ENCODE measurements around the gene DNAJB6.

Gene DNAJB6

DNA sequence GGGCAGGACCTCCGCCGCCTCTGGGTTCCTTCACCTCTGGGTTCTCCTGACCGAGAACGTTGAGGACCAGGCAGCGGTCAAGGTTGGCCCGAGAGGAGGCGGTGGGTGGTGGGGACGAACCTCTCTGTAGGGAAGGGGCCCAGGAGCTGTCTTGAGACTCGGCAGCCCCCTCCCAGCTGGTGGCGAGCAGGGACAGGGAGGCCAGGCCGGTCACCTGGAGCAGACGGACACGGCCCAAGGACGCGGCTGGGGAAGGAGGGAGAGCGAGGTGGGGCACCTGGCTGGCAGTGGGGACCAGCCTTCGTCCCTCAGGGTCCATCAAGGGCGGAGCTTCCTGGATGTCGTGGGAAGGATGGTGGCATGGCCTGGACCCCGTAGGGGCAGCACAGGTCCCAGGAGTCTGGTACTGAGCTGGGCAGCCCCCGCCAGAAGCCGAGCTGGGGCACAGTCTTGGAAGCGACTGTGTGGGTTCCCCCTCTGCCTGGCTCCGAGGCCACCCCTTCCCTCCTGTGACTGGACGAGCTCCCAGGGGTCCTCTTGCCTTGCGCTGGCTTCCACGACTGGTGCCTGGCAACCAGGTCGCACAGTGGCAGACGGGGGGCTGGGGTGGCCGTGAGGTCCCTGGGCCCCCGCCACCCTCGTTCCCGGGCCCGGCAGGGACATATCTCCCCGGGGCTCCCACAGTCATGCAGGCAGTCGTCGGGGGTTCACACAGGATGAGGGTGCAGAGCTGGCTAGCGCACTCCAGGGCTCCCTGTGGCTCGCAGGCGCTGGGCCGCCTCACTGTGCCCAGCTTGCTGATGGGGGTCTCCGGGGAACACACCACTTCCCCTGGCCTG, 89.9 kb downstream of the DNAJB6 start:
- Histone ChIP-seq H4K8ac (ENCODE audit: low read depth, low read length) (no peak overlapping the region), H3K9ac (ENCODE audit: low read depth, low read length, poor library complexity) (no peak overlapping the region), H3K27me3 (ENCODE audit: control insufficient read depth in 3 of 3, insufficient read depth in 3 of 3, low read depth in 1 of 3, low read length in 3 of 3) (no peaks in the 10 kb centered on the region), H2BK5ac (ENCODE audit: low read length) (peak overlapping the region; percentile 75), H3K14ac (ENCODE audit: low read length) (no peak overlapping the region), H3K4me2 (ENCODE audit: insufficient read depth, low read length, poor library complexity, severe bottlenecking) (no peak overlapping the region), H3K79me1 (ENCODE audit: low read depth, low read length) (no peaks in the 10 kb centered on the region), H3K18ac (ENCODE audit: low read length) (peak overlapping the region; percentile 80), H3K4me3 (ENCODE audit: low read length in 2 of 2) (no peak overlapping the region), H3K36me3 (replicated peaks in 1 of 2; ENCODE audit: control insufficient read depth in 2 of 2, insufficient read depth in 2 of 2, low read length in 2 of 2) (peaks cover 2 to 3% of the 10 kb centered on the region in 2 donors), H3K4ac (ENCODE audit: low read length) (no peak overlapping the region), H2AFZ (ENCODE audit: low read length) (no peak overlapping the region), H2AK5ac (ENCODE audit: low read depth, low read length) (peak overlapping the region; percentile 37), H3K23ac (ENCODE audit: low read depth, low read length, poor library complexity) (peak overlapping the region; percentile 80), H3K27ac (replicated peaks; ENCODE audit: low read length) (no peak overlapping the region), H2BK15ac (ENCODE audit: low read length) (peak overlapping the region; percentile 85), H3K9me3 (replicated peaks in 1 of 2; ENCODE audit: control insufficient read depth in 2 of 2, insufficient read depth in 1 of 2, low read depth in 1 of 2, low read length in 2 of 2) (no peaks in the 10 kb centered on the region), H2BK120ac (ENCODE audit: low read depth, low read length) (no peak overlapping the region), H3K4me1 (ENCODE audit: control insufficient read depth in 2 of 2, insufficient read depth in 1 of 2, low read depth in 1 of 2, low read length in 2 of 2) (peaks cover 0 to 6% of the 10 kb centered on the region in 2 donors), H2BK12ac (ENCODE audit: low read length) (peak overlapping the region; percentile 16), H4K91ac (ENCODE audit: low read depth, low read length, poor library complexity) (peak overlapping the region; percentile 64)
- no peak for DNase-seq (ENCODE audit: low spot score)
- WGBS, 2 donors (ENCODE audit: extremely low coverage in 2 of 2, insufficient read length in 2 of 2, insufficient replicate concordance in 1 of 2), result no CpG with 5 or more reads among the region's 42 CpGs

DNA sequence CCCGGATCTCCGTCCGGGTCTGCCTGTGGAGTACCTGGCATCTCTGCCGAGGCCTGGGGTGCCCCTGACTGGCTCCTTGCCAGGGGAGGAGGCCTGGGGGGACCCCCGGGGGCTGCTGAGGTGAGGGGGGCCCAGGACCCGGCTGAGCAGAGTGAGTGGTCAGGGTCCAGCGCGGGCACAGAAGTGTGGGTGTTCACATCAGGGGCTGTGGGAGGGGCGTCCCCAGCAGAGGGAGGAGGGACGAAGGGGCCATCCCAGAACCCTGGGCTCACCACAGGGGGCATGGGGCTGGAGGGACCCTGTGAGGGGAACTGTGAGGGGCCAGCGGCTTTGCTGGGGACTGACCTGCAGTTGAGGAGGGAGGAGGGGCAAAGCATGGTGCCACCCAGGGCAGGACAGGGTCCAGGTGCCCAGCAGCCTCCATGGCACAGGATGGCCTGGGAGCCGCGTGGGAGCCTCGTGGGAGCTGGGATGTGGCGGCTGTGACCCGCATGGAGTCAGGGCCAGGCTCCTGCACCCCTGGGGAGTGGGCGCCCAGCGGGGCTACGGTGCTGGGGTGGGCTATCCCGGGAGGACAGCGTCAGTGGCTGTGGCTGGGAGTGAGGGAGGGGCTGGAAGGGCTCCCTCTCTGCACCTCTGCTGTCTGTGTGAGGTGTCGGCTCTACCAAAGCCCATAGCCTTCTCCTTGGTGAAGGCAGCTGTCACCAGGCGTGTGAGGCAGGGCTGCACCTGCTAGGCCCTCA, 91.2 kb downstream of the DNAJB6 start:
- Histone ChIP-seq H3K36me3 (replicated peaks in 1 of 2; ENCODE audit: control insufficient read depth in 2 of 2, insufficient read depth in 2 of 2, low read length in 2 of 2) (no peaks in the 10 kb centered on the region), H3K79me1 (ENCODE audit: low read depth, low read length) (no peaks in the 10 kb centered on the region), H3K9ac (ENCODE audit: low read depth, low read length, poor library complexity) (no peak overlapping the region), H3K4me3 (ENCODE audit: low read length in 2 of 2) (no peak overlapping the region), H2AK5ac (ENCODE audit: low read depth, low read length) (peak overlapping the region; percentile 94), H3K4me1 (ENCODE audit: control insufficient read depth in 2 of 2, insufficient read depth in 1 of 2, low read depth in 1 of 2, low read length in 2 of 2) (peaks cover 6 to 13% of the 10 kb centered on the region in 2 donors), H3K4ac (ENCODE audit: low read length) (no peak overlapping the region), H3K9me3 (replicated peaks in 1 of 2; ENCODE audit: control insufficient read depth in 2 of 2, insufficient read depth in 1 of 2, low read depth in 1 of 2, low read length in 2 of 2) (no peaks in the 10 kb centered on the region), H2BK5ac (ENCODE audit: low read length) (no peak overlapping the region), H3K18ac (ENCODE audit: low read length) (peak overlapping the region; percentile 58), H2BK15ac (ENCODE audit: low read length) (peak overlapping the region; percentile 21), H4K91ac (ENCODE audit: low read depth, low read length, poor library complexity) (no peak overlapping the region), H3K27me3 (ENCODE audit: control insufficient read depth in 3 of 3, insufficient read depth in 3 of 3, low read depth in 1 of 3, low read length in 3 of 3) (no peaks in the 10 kb centered on the region), H3K27ac (replicated peaks; ENCODE audit: low read length) (no peak overlapping the region), H4K8ac (ENCODE audit: low read depth, low read length) (peak overlapping the region; percentile 29), H2BK12ac (ENCODE audit: low read length) (peak overlapping the region; percentile 88), H3K4me2 (ENCODE audit: insufficient read depth, low read length, poor library complexity, severe bottlenecking) (no peak overlapping the region), H2BK120ac (ENCODE audit: low read depth, low read length) (no peak overlapping the region), H2AFZ (ENCODE audit: low read length) (no peak overlapping the region), H3K23ac (ENCODE audit: low read depth, low read length, poor library complexity) (peak overlapping the region; percentile 75), H3K14ac (ENCODE audit: low read length) (peak overlapping the region; percentile 64)
- no peak for DNase-seq (ENCODE audit: low spot score)
- no CpG with 5 or more reads among the region's 23 CpGs for WGBS, 2 donors (ENCODE audit: extremely low coverage in 2 of 2, insufficient read length in 2 of 2, insufficient replicate concordance in 1 of 2)

DNA sequence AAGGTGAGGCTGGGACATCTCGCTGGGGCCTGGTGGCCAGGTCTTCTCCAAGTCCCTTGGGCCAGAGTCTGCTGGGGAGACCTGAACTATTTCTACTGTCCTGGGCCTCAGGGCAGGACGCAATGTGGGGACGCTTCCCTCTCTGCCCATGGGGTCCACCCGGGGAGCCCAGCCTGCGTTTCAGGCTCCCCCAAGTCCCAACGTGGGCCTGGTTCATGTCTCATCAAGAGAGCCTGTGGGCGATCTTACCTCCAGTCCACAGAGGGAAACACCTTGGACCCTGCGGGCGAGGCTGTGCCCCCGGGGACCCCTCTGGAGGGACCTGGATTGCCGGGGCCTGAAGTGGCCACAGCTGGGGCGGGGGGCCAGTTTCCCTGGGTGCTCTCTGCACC, 91.7 kb downstream of the DNAJB6 start:
- no peak overlapping the region for H3K4ac ChIP-seq (ENCODE audit: low read length)
- peaks cover 8 to 11% of the 10 kb centered on the region in 2 donors for H3K4me1 ChIP-seq (ENCODE audit: control insufficient read depth in 2 of 2, insufficient read depth in 1 of 2, low read depth in 1 of 2, low read length in 2 of 2)
- H2BK120ac ChIP-seq (ENCODE audit: low read depth, low read length), result no peak overlapping the region

More for the DNA sequence above, 91.7 kb downstream of the DNAJB6 start:
- H4K8ac ChIP-seq (ENCODE audit: low read depth, low read length), result peak overlapping the region; percentile 29
- H3K4me3 ChIP-seq (ENCODE audit: low read length in 2 of 2), result no peak overlapping the region
- peak overlapping the region; percentile 47 for H2BK5ac ChIP-seq (ENCODE audit: low read length)
- peak overlapping the region; percentile 57 for H3K18ac ChIP-seq (ENCODE audit: low read length)
- no peak overlapping the region for H3K9ac ChIP-seq (ENCODE audit: low read depth, low read length, poor library complexity)
- no peak overlapping the region for H2AFZ ChIP-seq (ENCODE audit: low read length)
- H3K27ac ChIP-seq (replicated peaks; ENCODE audit: low read length), result no peak overlapping the region
- H3K14ac ChIP-seq (ENCODE audit: low read length), result no peak overlapping the region
- peak overlapping the region; percentile 88 for H2BK12ac ChIP-seq (ENCODE audit: low read length)
- H2AK5ac ChIP-seq (ENCODE audit: low read depth, low read length), result peak overlapping the region; percentile 94
- H3K27me3 ChIP-seq (ENCODE audit: control insufficient read depth in 3 of 3, insufficient read depth in 3 of 3, low read depth in 1 of 3, low read length in 3 of 3), result peaks cover 0 to 3% (median 0%) of the 10 kb centered on the region in 3 experiments
- H2BK15ac ChIP-seq (ENCODE audit: low read length), result no peak overlapping the region
- no peak overlapping the region for H4K91ac ChIP-seq (ENCODE audit: low read depth, low read length, poor library complexity)
- no CpG with 5 or more reads among the region's 12 CpGs for WGBS, 2 donors (ENCODE audit: extremely low coverage in 2 of 2, insufficient read length in 2 of 2, insufficient replicate concordance in 1 of 2)
- H3K9me3 ChIP-seq (replicated peaks in 1 of 2; ENCODE audit: control insufficient read depth in 2 of 2, insufficient read depth in 1 of 2, low read depth in 1 of 2, low read length in 2 of 2), result peaks cover 0 to 5% of the 10 kb centered on the region in 2 donors
- DNase-seq (ENCODE audit: low spot score), result no peak
- H3K23ac ChIP-seq (ENCODE audit: low read depth, low read length, poor library complexity), result peak overlapping the region; percentile 43
- no peak overlapping the region for H3K4me2 ChIP-seq (ENCODE audit: insufficient read depth, low read length, poor library complexity, severe bottlenecking)
- H3K36me3 ChIP-seq (replicated peaks in 1 of 2; ENCODE audit: control insufficient read depth in 2 of 2, insufficient read depth in 2 of 2, low read length in 2 of 2), result peaks cover 0 to 4% of the 10 kb centered on the region in 2 donors
- H3K79me1 ChIP-seq (ENCODE audit: low read depth, low read length), result peaks cover 5% of the 10 kb centered on the region

Data from neuronal stem cell (in vitro differentiated cells).